HEK293 (cell line): ENCODE measurements around the gene CRTAP.

Source experiments
- CTCF ChIA-PET: fragments of 350-600 bp; formaldehyde crosslinking; extraction: SDS; loops from one replicate; lab custom pipeline; 2021; ENCODE audit warnings: antibody characterized with exemption; lab: Yijun Ruan, JAX
- POLR2A ChIA-PET: fragments of 300-600 bp; formaldehyde crosslinking; extraction: SDS; loops from one replicate; lab custom pipeline; 2020; ENCODE audit warnings: antibody characterized with exemption, inconsistent platforms; lab: Yijun Ruan, JAX
- H3K27ac ChIP-seq: fragments of 200-500 bp; sonication (Bioruptor generic); 2 replicates; pipeline ENCODE4 v1.5.1; 2014; ENCODE audit warnings: low read depth, low read length, control low read depth, inconsistent platforms; ENCODE audit errors: extremely low read depth
- H3K36me3 ChIP-seq, 2 experiments: fragments of 200-500 bp in 1 of 2; sonication (Bioruptor generic) in 1 of 2; 1 replicate in 1 of 2; 2 replicates in 1 of 2; pipeline ENCODE4 v1.5.1; 2014 to 2017; ENCODE audit warnings: inconsistent platforms in 2 of 2, low read length in 2 of 2; ENCODE audit not compliant: control insufficient read depth in 2 of 2, insufficient read depth in 1 of 2
- H3K4me1 ChIP-seq: fragments of 200-500 bp; sonication (Bioruptor generic); 2 replicates; pipeline ENCODE4 v1.5.1; 2014; ENCODE audit warnings: mild to moderate bottlenecking, low read length, inconsistent platforms; ENCODE audit not compliant: control insufficient read depth, insufficient read depth
- H3K4me3 ChIP-seq: 2 replicates; pipeline ENCODE4 v1.5.1; 2011; ENCODE audit warnings: low read depth, mild to moderate bottlenecking, control low read depth, low read length, moderate library complexity
- H3K9me3 ChIP-seq: fragments of 200-500 bp; sonication (Bioruptor generic); 2 replicates; pipeline ENCODE4 v1.5.1; 2014; ENCODE audit warnings: low read depth, low read length, inconsistent platforms; ENCODE audit not compliant: control insufficient read depth, insufficient read depth
- GLI4 ChIP-seq: fragments of 450-650 bp; formaldehyde crosslinking; IDR thresholded peaks from 2 replicates; pipeline ENCODE4 v1.5.1; 2016; ENCODE audit warnings: missing biosample characterization, missing genetic modification characterization
- GLIS1 ChIP-seq: fragments of 450-650 bp; formaldehyde crosslinking; IDR thresholded peaks from 2 replicates; pipeline ENCODE4 v1.5.1; 2016; ENCODE audit warnings: missing biosample characterization, missing genetic modification characterization
- HOXA7 ChIP-seq: sonication (generic); formaldehyde crosslinking; IDR thresholded peaks from 2 replicates; pipeline ENCODE4 v1.8.1; 2022; ENCODE audit warnings: missing genetic modification reagents, borderline replicate concordance
- HOXC10 ChIP-seq: sonication (generic); formaldehyde crosslinking; IDR thresholded peaks from 2 replicates; pipeline ENCODE4 v1.8.1; 2023; ENCODE audit warnings: mild to moderate bottlenecking, missing genetic modification reagents
- KLF9 ChIP-seq: fragments of 450-650 bp; formaldehyde crosslinking; IDR thresholded peaks from 2 replicates; pipeline ENCODE4 v1.5.1; 2016; ENCODE audit warnings: missing biosample characterization, missing genetic modification characterization, low read depth
- OVOL3 ChIP-seq: fragments of 450-650 bp; formaldehyde crosslinking; IDR thresholded peaks from 2 replicates; pipeline ENCODE4 v1.5.1; 2016; ENCODE audit warnings: missing biosample characterization, missing genetic modification characterization
- SETDB1 ChIP-seq: IDR thresholded peaks from one replicate; pipeline ENCODE4 v1.6.1; 2017; ENCODE audit warnings: mild to moderate bottlenecking, low read length, moderate library complexity, mixed read lengths; ENCODE audit not compliant: insufficient read length
- YY1 ChIP-seq: fragments of 450-650 bp; formaldehyde crosslinking; IDR thresholded peaks from 2 replicates; pipeline ENCODE4 v1.5.1; 2018; ENCODE audit warnings: missing biosample characterization, missing genetic modification characterization
- ZBTB7A ChIP-seq: fragments of 450-650 bp; formaldehyde crosslinking; IDR thresholded peaks from 2 replicates; pipeline ENCODE4 v1.5.1; 2016; ENCODE audit warnings: low read depth, missing biosample characterization, missing genetic modification characterization
- ZEB2 ChIP-seq: fragments of 450-650 bp; formaldehyde crosslinking; IDR thresholded peaks from 2 replicates; pipeline ENCODE4 v1.5.1; 2016; ENCODE audit warnings: missing biosample characterization, missing genetic modification characterization
- ZFP41 ChIP-seq: fragments of 450-650 bp; formaldehyde crosslinking; IDR thresholded peaks from 2 replicates; pipeline ENCODE4 v1.5.1; 2016; ENCODE audit warnings: missing biosample characterization, missing genetic modification characterization, borderline replicate concordance
- ZNF121 ChIP-seq: fragments of 450-650 bp; formaldehyde crosslinking; IDR thresholded peaks from 2 replicates; pipeline ENCODE4 v1.5.1; 2016; ENCODE audit warnings: missing biosample characterization, missing genetic modification characterization
- ZNF19 ChIP-seq: fragments of 450-650 bp; formaldehyde crosslinking; IDR thresholded peaks from 2 replicates; pipeline ENCODE4; 2016; ENCODE audit warnings: missing biosample characterization, missing genetic modification characterization, low read depth
- ZNF223 ChIP-seq: fragments of 450-650 bp; formaldehyde crosslinking; IDR thresholded peaks from 2 replicates; pipeline ENCODE4 v1.5.1; 2016; ENCODE audit warnings: missing biosample characterization, missing genetic modification characterization
- ZNF394 ChIP-seq: fragments of 450-650 bp; formaldehyde crosslinking; IDR thresholded peaks from 2 replicates; pipeline ENCODE4 v1.5.1; 2016; ENCODE audit warnings: missing biosample characterization, missing genetic modification characterization, mild to moderate bottlenecking, moderate library complexity, borderline replicate concordance
- ZNF510 ChIP-seq: fragments of 450-650 bp; formaldehyde crosslinking; IDR thresholded peaks from 2 replicates; pipeline ENCODE4 v1.5.1; 2018; ENCODE audit warnings: mild to moderate bottlenecking, missing genetic modification characterization, missing biosample characterization; ENCODE audit not compliant: insufficient replicate concordance
- ZNF549 ChIP-seq: fragments of 450-650 bp; IDR thresholded peaks from 2 replicates; pipeline ENCODE4 v1.5.1; 2018; ENCODE audit warnings: missing biosample characterization, missing genetic modification characterization, mild to moderate bottlenecking, inconsistent platforms, moderate library complexity
- ZNF571 ChIP-seq: fragments of 450-650 bp; formaldehyde crosslinking; IDR thresholded peaks from 2 replicates; pipeline ENCODE4 v1.5.0; 2017; ENCODE audit warnings: missing biosample characterization, missing genetic modification characterization
- ZNF600 ChIP-seq: fragments of 450-650 bp; formaldehyde crosslinking; IDR thresholded peaks from 2 replicates; pipeline ENCODE4 v1.5.1; 2016; ENCODE audit warnings: missing biosample characterization, missing genetic modification characterization
- ZNF776 ChIP-seq: fragments of 450-650 bp; formaldehyde crosslinking; IDR thresholded peaks from 2 replicates; pipeline ENCODE4 v1.5.0; 2017; ENCODE audit warnings: missing biosample characterization, missing genetic modification characterization, borderline replicate concordance
- ZNF837 ChIP-seq: fragments of 450-650 bp; formaldehyde crosslinking; IDR thresholded peaks from 2 replicates; pipeline ENCODE4 v1.5.1; 2016; ENCODE audit warnings: missing biosample characterization, missing genetic modification characterization
- ZSCAN23 ChIP-seq: fragments of 450-650 bp; formaldehyde crosslinking; IDR thresholded peaks from 2 replicates; pipeline ENCODE4 v1.5.1; 2016; ENCODE audit warnings: missing biosample characterization, missing genetic modification characterization
- TF ChIP-seq, protein P1 (sequence below): fragments of 450-650 bp; formaldehyde crosslinking; IDR thresholded peaks from 2 replicates; pipeline ENCODE4 v1.5.1; 2016; ENCODE audit warnings: missing biosample characterization, missing genetic modification characterization
- TF ChIP-seq, protein P2 (sequence below): fragments of 450-650 bp; formaldehyde crosslinking; IDR thresholded peaks from 2 replicates; pipeline ENCODE4 v1.5.1; 2016; ENCODE audit warnings: missing biosample characterization, missing genetic modification characterization
- TF ChIP-seq, protein P3 (sequence below): fragments of 450-650 bp; formaldehyde crosslinking; IDR thresholded peaks from 2 replicates; pipeline ENCODE4 v1.5.1; 2016; ENCODE audit warnings: missing biosample characterization, missing genetic modification characterization, borderline replicate concordance

Gene CRTAP

DNA sequence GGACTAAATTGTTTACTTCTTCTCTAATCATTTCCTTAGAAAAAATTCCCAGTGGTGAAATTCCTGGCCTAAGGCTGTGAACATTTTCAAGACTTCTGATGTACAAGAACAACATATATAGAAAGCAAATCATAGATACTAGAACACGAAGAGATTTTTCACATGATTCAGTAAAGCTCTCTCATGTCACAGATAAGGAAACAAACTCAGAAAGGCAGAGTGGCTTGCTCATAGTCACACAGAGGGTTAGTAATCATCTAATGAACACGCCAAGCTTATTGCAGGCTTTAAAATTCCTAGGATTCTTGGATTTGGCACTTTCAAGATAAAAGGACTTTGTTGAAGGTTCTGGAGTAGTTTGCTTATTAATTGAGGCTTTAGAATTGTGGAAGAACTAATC is 26.2 kb downstream of the CRTAP start:
- Histone ChIP-seq H3K4me1 (no peaks in the 10 kb centered on the region), H3K36me3 (peaks cover 8 to 40% of the 10 kb centered on the region in 2 experiments; a peak in 2 of 3 replicates), H3K4me3 (no peak overlapping the region), H3K9me3 (no peaks in the 10 kb centered on the region), H3K27ac (no peak overlapping the region)
- ChIA-PET CTCF (interaction anchor here (0.7 to 2.6 kb wide), 5 partner anchors 8 to 411 kb away, joined by 3 to 7 read pairs (median 4); no protein-coding TSS in a partner anchor), POLR2A (no interaction called here)
- TF ChIP-seq, protein P1, sequence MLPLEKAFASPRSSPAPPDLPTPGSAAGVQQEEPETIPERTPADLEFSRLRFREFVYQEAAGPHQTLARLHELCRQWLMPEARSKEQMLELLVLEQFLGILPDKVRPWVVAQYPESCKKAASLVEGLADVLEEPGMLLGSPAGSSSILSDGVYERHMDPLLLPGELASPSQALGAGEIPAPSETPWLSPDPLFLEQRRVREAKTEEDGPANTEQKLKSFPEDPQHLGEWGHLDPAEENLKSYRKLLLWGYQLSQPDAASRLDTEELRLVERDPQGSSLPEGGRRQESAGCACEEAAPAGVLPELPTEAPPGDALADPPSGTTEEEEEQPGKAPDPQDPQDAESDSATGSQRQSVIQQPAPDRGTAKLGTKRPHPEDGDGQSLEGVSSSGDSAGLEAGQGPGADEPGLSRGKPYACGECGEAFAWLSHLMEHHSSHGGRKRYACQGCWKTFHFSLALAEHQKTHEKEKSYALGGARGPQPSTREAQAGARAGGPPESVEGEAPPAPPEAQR (tag by site-specific recombination) = no peak
- TF ChIP-seq, protein P2, sequence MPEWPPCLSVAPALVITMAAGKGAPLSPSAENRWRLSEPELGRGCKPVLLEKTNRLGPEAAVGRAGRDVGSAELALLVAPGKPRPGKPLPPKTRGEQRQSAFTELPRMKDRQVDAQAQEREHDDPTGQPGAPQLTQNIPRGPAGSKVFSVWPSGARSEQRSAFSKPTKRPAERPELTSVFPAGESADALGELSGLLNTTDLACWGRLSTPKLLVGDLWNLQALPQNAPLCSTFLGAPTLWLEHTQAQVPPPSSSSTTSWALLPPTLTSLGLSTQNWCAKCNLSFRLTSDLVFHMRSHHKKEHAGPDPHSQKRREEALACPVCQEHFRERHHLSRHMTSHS = no peak
- no peak for TF ChIP-seq ZNF19 (tag by site-specific recombination)
- no peak for TF ChIP-seq GLIS1 (tag by site-specific recombination)
- no peak for TF ChIP-seq ZNF223
- TF ChIP-seq, protein P3, sequence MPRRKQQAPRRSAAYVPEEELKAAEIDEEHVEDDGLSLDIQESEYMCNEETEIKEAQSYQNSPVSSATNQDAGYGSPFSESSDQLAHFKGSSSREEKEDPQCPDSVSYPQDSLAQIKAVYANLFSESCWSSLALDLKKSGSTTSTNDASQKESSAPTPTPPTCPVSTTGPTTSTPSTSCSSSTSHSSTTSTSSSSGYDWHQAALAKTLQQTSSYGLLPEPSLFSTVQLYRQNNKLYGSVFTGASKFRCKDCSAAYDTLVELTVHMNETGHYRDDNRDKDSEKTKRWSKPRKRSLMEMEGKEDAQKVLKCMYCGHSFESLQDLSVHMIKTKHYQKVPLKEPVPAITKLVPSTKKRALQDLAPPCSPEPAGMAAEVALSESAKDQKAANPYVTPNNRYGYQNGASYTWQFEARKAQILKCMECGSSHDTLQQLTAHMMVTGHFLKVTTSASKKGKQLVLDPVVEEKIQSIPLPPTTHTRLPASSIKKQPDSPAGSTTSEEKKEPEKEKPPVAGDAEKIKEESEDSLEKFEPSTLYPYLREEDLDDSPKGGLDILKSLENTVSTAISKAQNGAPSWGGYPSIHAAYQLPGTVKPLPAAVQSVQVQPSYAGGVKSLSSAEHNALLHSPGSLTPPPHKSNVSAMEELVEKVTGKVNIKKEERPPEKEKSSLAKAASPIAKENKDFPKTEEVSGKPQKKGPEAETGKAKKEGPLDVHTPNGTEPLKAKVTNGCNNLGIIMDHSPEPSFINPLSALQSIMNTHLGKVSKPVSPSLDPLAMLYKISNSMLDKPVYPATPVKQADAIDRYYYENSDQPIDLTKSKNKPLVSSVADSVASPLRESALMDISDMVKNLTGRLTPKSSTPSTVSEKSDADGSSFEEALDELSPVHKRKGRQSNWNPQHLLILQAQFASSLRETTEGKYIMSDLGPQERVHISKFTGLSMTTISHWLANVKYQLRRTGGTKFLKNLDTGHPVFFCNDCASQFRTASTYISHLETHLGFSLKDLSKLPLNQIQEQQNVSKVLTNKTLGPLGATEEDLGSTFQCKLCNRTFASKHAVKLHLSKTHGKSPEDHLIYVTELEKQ (tag by site-specific recombination) = no peak
- TF ChIP-seq ZNF394 (tag by site-specific recombination) = no peak
- no peak for TF ChIP-seq GLI4 (tag by site-specific recombination)
- no peak for TF ChIP-seq ZEB2 (tag by site-specific recombination)
- no peak for TF ChIP-seq SETDB1
- no peak for TF ChIP-seq ZNF600 (tag by site-specific recombination)

DNA sequence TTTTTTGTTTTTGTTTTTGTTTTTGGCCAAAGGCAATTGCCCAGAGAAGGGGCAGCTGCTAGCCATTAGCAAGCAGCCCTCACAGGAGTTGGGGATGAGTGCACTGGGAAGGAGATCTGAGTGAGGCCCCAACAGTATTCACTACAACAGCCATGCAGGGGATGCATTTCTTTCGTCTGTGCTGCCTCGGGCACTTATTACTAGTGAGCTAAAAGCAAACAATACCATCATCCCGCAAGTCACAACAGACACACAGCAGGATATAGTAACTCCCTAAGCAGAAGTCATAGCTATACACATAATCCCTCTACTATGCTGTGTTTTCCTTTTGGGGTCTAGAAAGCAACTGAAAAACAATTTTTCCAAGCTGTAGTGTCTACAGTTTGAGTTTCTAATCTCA is 27.2 kb downstream of the CRTAP start:
- Histone ChIP-seq H3K4me1 (no peaks in the 10 kb centered on the region), H3K9me3 (no peaks in the 10 kb centered on the region), H3K36me3 (peaks cover 4 to 33% of the 10 kb centered on the region in 2 experiments; a peak in 2 of 3 replicates), H3K27ac (no peak overlapping the region), H3K4me3 (no peak overlapping the region)
- TF ChIP-seq ZSCAN23 (tag by site-specific recombination) (no peak), KLF9 (tag by site-specific recombination) (no peak), OVOL3 (tag by site-specific recombination) (no peak), ZFP41 (tag by site-specific recombination) (no peak), ZNF837 (tag by site-specific recombination) (no peak), ZNF571 (tag by site-specific recombination) (no peak), YY1 (no peak), ZNF510 (tag by site-specific recombination) (no peak), ZNF121 (tag by site-specific recombination) (no peak), ZNF776 (tag by site-specific recombination) (no peak), ZNF549 (tag by site-specific recombination) (no peak), HOXA7 (no peak), ZBTB7A (tag by site-specific recombination) (no peak), HOXC10 (CRISPR knock-in tag) (no peak)
- CTCF ChIA-PET = interaction anchor here (0.5 to 2.6 kb wide), 3 partner anchors 9 to 232 kb away, joined by 3 to 7 read pairs (median 4); no protein-coding TSS in a partner anchor
- POLR2A ChIA-PET = no interaction called here
